ENCODE results near the gene FAM13B. TPM values are rescaled to one million over a fixed set of nuclear protein-coding genes. Genes with fewer than 3 reads are reported as not detected.
A peak's percentile ranks its signal among the peaks of the same experiment; 100 is the strongest.

The FAM13B gene
- total RNA-seq (2013): 17.3 TPM
- polyA plus RNA-seq (10 to 100 TPM; 11.5 to 17.0 (median 12.9) TPM), polyA minus RNA-seq (9.2 and 10.1 TPM in 2 replicates), total RNA-seq (83.2 to 174 (median 121) reads per million in 11 experiments)

DNA sequence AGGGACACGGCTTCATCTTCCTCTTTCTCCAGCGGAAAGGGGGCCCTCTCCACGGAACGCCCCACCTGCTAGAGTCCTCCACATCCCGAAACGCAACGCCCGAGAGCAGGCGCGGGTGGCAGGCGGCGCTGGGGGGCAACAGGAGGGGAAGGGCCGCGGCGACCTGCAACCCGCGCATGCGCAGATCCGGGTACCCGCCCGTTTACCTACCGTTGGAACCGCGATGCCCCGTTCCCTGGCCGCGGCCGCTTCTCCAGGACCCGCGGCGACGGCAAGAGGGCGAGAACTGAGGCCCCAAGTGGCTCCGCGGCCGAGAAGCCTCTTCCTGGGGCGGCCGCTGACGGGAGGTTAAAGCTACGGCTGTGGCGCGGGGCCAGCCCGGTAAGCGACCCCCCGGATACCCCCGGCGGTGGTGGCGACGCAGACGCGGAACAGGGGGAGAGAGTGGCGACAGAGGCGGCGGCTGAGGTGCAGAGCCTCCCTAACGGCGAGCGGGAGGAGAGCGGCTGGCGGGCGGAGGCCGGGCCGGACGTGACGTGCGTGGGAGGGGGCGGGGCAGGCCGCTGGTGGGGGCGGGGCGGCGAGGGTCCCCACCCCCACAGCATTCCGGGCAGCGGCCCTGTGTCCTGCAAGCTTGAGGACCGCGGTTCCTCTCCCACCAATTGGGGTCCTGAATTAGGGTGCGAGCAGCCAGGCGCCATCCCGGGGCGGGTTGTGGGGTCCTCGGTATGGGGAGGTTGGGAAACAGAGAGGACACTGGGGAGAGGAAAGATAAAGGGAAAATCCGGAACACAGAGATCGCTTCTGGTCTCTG lies at the start of gene FAM13B:
Gene FAM13B, minus strand, starts transcription at position 508 of the 814 bp plus-strand sequence. CDS start 13,968 bp downstream, outside the sequence.
- Histone ChIP-seq H3K27ac (ENCODE audit: low read depth in 1 of 2, low read length in 2 of 2) (peak within 1 kb of the TSS; percentile 97 to 98), H3K36me3 (replicated peaks in 1 of 2; ENCODE audit: control insufficient read depth in 1 of 2, insufficient read depth in 2 of 2, low read length in 2 of 2) (peaks cover 0 to 2% of the 10 kb centered on the region in 2 donors), H3K4me2 (replicated peaks; ENCODE audit: extremely low read depth, low read length, poor library complexity, severe bottlenecking) (peak within 1 kb of the TSS; percentile 96), H3K27me3 (ENCODE audit: control insufficient read depth in 2 of 2, insufficient read depth in 2 of 2, low read length in 2 of 2) (no peaks in the 10 kb centered on the region), H4K20me1 (ENCODE audit: insufficient read depth, low read length) (peaks cover 47% of the 10 kb centered on the region), H3K4me3 (replicated peaks in 1 of 3; ENCODE audit: low read depth in 2 of 3, low read length in 3 of 3) (peak within 1 kb of the TSS; percentile 58 to 97 (median 80)), H3K4me1 (ENCODE audit: control insufficient read depth in 1 of 2, insufficient read depth in 2 of 2, low read length in 2 of 2) (peaks cover 42 to 50% of the 10 kb centered on the region in 2 donors), H3K9me3 (replicated peaks in 1 of 2; ENCODE audit: control insufficient read depth in 1 of 2, insufficient read depth in 1 of 2, low read length in 2 of 2) (no peaks in the 10 kb centered on the region), H2AFZ (ENCODE audit: insufficient read depth, low read depth, low read length, poor library complexity, severe bottlenecking) (peak within 1 kb of the TSS; percentile 99), H3K79me2 (ENCODE audit: insufficient read depth, low read length) (peaks cover 54% of the 10 kb centered on the region), H3K9ac (ENCODE audit: insufficient read depth, low read length, poor library complexity, severe bottlenecking) (peak within 1 kb of the TSS; percentile 98)
- peaks cover 0 to 2% (median 0%) of the 10 kb centered on the region in 7 donors for H3K9me3 Mint-ChIP-seq
- TF ChIP-seq, protein P1, sequence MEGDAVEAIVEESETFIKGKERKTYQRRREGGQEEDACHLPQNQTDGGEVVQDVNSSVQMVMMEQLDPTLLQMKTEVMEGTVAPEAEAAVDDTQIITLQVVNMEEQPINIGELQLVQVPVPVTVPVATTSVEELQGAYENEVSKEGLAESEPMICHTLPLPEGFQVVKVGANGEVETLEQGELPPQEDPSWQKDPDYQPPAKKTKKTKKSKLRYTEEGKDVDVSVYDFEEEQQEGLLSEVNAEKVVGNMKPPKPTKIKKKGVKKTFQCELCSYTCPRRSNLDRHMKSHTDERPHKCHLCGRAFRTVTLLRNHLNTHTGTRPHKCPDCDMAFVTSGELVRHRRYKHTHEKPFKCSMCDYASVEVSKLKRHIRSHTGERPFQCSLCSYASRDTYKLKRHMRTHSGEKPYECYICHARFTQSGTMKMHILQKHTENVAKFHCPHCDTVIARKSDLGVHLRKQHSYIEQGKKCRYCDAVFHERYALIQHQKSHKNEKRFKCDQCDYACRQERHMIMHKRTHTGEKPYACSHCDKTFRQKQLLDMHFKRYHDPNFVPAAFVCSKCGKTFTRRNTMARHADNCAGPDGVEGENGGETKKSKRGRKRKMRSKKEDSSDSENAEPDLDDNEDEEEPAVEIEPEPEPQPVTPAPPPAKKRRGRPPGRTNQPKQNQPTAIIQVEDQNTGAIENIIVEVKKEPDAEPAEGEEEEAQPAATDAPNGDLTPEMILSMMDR (IDR thresholded peaks at IDR 0.05): no peak
- no peaks in the 10 kb centered on the region for H3K27me3 Mint-ChIP-seq (ENCODE audit: low read depth in 3 of 3)
- peak; percentile 56 to 69 (median 62) for DNase-seq
- peaks cover 2 to 5% of the 10 kb centered on the region in 2 donors for H3K36me3 Mint-ChIP-seq
- peak within 1 kb of the TSS; percentile 95 to 99 (median 98) for H3K27ac Mint-ChIP-seq
- WGBS (ENCODE audit: insufficient coverage): under 1% methylated on average over 61 of the region's 81 CpGs
- peaks cover 55% of the 10 kb centered on the region for H3K4me1 Mint-ChIP-seq
- intact Hi-C loops (cut with micrococcal nuclease): loop anchor here (5.0 to 10.0 kb wide), 3 partner anchors 35 to 302 kb away; partner anchors contain the start of genes CDC25C (in 1 of the 2), FAM53C (in 1 of the 2) and HNRNPA0 (in 1 of the 2)
- H3K4me3 Mint-ChIP-seq: peak within 1 kb of the TSS; percentile 98 to 99

DNA sequence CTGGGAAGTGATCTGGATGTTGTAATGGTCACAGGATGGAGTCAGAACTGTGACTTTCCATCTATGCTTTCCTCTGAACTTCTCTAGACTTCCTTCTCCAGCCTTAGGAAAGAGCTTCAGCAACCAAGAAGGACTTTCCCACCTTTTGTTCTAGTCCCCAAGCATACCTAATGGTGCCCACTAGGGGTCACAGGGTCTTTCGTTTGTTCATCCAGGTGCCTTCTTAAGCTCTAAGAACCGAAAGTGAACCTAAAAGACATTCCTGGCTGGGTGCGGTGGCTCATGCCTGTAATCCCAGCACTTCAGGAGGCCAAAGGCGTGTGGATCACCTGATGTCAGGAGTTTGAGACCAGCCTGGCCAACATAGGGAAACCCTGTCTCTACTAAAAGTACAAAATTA lies 49.2 kb upstream of the FAM13B start:
- Mint-ChIP-seq H3K4me3 (no peak overlapping the region), H3K36me3 (no peaks in the 10 kb centered on the region), H3K4me1 (peaks cover 11% of the 10 kb centered on the region), H3K9me3 (no peaks in the 10 kb centered on the region), H3K27ac (no peak overlapping the region), H3K27me3 (ENCODE audit: low read depth in 3 of 3) (peaks cover 0 to 4% (median 3%) of the 10 kb centered on the region in 3 donors)
- Histone ChIP-seq H3K79me2 (ENCODE audit: insufficient read depth, low read length) (no peaks in the 10 kb centered on the region), H3K27ac (ENCODE audit: low read depth in 1 of 2, low read length in 2 of 2) (no peak overlapping the region), H3K4me2 (replicated peaks; ENCODE audit: extremely low read depth, low read length, poor library complexity, severe bottlenecking) (no peak overlapping the region), H3K27me3 (ENCODE audit: control insufficient read depth in 2 of 2, insufficient read depth in 2 of 2, low read length in 2 of 2) (no peaks in the 10 kb centered on the region), H4K20me1 (ENCODE audit: insufficient read depth, low read length) (no peaks in the 10 kb centered on the region), H2AFZ (ENCODE audit: insufficient read depth, low read depth, low read length, poor library complexity, severe bottlenecking) (no peak overlapping the region), H3K4me3 (replicated peaks in 1 of 3; ENCODE audit: low read depth in 2 of 3, low read length in 3 of 3) (no peak overlapping the region), H3K9ac (ENCODE audit: insufficient read depth, low read length, poor library complexity, severe bottlenecking) (no peak overlapping the region), H3K4me1 (ENCODE audit: control insufficient read depth in 1 of 2, insufficient read depth in 2 of 2, low read length in 2 of 2) (peaks cover 8% of the 10 kb centered on the region in 2 donors), H3K36me3 (replicated peaks in 1 of 2; ENCODE audit: control insufficient read depth in 1 of 2, insufficient read depth in 2 of 2, low read length in 2 of 2) (no peaks in the 10 kb centered on the region), H3K9me3 (replicated peaks in 1 of 2; ENCODE audit: control insufficient read depth in 1 of 2, insufficient read depth in 1 of 2, low read length in 2 of 2) (no peaks in the 10 kb centered on the region)
- intact Hi-C loops (cut with micrococcal nuclease): no loop called here
- 85% methylated on average over 2 of the region's 4 CpGs for WGBS (ENCODE audit: insufficient coverage)
- TF ChIP-seq, protein P1 (IDR thresholded peaks at IDR 0.05): no peak
- DNase-seq: no peak
